Sigmoid colon (tissue), 7 donors: ENCODE data around the gene HHIPL2. TPM values are rescaled to one million over a fixed set of nuclear protein-coding genes. Genes with fewer than 3 reads are reported as not detected.

Experiments used
- DNase-seq: peaks from one replicate; pipeline ENCODE4 v3.0.0-alpha.2; 2019
- H3K27ac ChIP-seq, 4 donors: fragments of 200-600 bp; sonication (generic); one replicate each; pipeline ENCODE4 v1.5.1; 2016 to 2019; ENCODE audit warnings: mild to moderate bottlenecking in 1 of 4
- H3K27me3 ChIP-seq, 3 donors: fragments of 200-600 bp; sonication (generic); one replicate each; pipeline ENCODE4 v1.5.1; 2019; ENCODE audit warnings: mild to moderate bottlenecking in 1 of 3
- H3K36me3 ChIP-seq, 4 donors: fragments of 200-600 bp; sonication (generic); one replicate each; pipeline ENCODE4 v1.5.1; 2016 to 2019
- H3K4me1 ChIP-seq, 4 donors: fragments of 200-600 bp; sonication (generic); one replicate each; pipeline ENCODE4 v1.5.1; 2017 to 2019
- H3K4me3 ChIP-seq, 4 donors: fragments of 200-600 bp; sonication (generic); one replicate each; pipeline ENCODE4 v1.5.1; 2017 to 2019; ENCODE audit warnings: mild to moderate bottlenecking in 2 of 4, moderate library complexity in 1 of 4
- H3K9me3 ChIP-seq, 4 donors: fragments of 200-600 bp in 3 of 4; sonication (generic) in 3 of 4; one replicate each; pipeline versions ENCODE4 v1.5.1 to v1.6.1; 2013 to 2019
- EP300 ChIP-seq, 4 donors: sonication (generic); formaldehyde crosslinking; IDR thresholded peaks; one replicate each; pipeline ENCODE4 v1.6.1; 2017; ENCODE audit warnings: antibody characterized with exemption in 4 of 4
- POLR2A ChIP-seq, 2 donors: fragments of 450-650 bp; IDR thresholded peaks; one replicate each; pipeline ENCODE4 v1.6.1; 2016; ENCODE audit warnings: antibody characterized with exemption in 2 of 2, mild to moderate bottlenecking in 2 of 2, moderate library complexity in 2 of 2
- POLR2AphosphoS5 ChIP-seq, 4 donors: sonication (generic); formaldehyde crosslinking; IDR thresholded peaks; one replicate each; pipeline ENCODE4 v1.6.1; 2017; ENCODE audit warnings: antibody characterized with exemption in 4 of 4
- WGBS, 2 donors: extraction: QIAGEN DNeasy Blood & Tissue Kit; methylation state at CpG; one replicate each; pipeline ENCODE4 v1.1.7; 2013; 5-methylcytosine and 5-hydroxymethylcytosine counted together
- intact Hi-C: fragments of 100-400 bp; cut with DNase I; formaldehyde crosslinking; loops from one replicate; pipeline ENCODE4 v1.15.1; 2023
- polyA plus RNA-seq, 3 donors: library from polyadenylated mRNA; stranded (reverse); fragments of 200-250 nt; gene quantifications; one replicate each; pipeline ENCODE4 v1.2.3, GENCODE V29; 2013
- total RNA-seq, 4 donors: library from RNA; depleted of rRNA; stranded (reverse); fragments of >200 nt; gene quantifications; one replicate each; pipeline ENCODE4 v1.1.0, GENCODE V29; 2016
- TF ChIP-seq, protein P1 (sequence below), 4 experiments: fragments of 450-650 bp in 3 of 4; fragments of 200-600 bp in 1 of 4; IDR thresholded peaks; one replicate each; pipeline ENCODE4 v1.5.1; 2016 to 2019; ENCODE audit warnings: antibody characterized with exemption in 4 of 4, mild to moderate bottlenecking in 3 of 4, moderate library complexity in 2 of 4
- donor health status: healthy with polysubstance abuse.
- donor health status: Bipolar disorder and iron deficiency.
- donor health status: healthy.

The HHIPL2 gene
- total and polyA plus RNA-seq, 7 donors, result 0.13 TPM; not detected in 6

DNA sequence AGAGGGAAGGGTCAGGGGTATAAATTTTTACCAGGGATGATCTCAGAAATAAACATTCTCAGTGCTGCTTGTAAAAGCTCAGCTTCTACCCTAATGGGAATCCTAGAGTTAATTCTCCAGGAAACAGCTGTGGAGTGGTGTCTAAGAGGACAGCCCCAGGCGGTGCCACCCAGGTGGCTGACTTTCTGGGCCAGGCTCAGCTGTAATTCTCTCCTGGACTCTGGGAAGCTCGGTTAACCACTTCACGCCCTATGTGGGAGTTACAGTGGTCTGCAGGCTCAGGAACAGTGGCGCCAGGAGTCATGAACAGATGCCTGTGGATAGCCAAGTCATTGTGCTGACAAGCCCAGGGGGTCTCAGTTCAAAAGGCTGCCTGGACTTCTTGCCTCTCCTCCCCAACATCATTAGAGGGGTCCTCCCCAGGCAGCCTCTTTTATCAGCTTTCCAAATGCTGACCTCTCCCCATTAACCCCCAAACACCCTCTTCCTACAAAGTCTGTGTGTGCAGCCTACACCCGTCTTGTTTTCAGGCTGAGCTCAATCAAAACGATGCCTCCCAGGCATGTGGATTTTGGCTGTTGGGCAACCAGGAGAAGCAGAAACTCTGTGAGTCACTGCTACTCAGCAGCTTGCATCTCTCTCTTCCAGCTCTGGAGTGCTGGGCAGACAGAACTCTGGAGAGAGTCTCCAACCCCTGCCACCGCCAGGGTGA is 1.2 kb downstream of the HHIPL2 start:
- Histone ChIP-seq H3K9me3 (no peaks in the 10 kb centered on the region), H3K4me1 (no peaks in the 10 kb centered on the region), H3K36me3 (no peaks in the 10 kb centered on the region), H3K27ac (no peak overlapping the region), H3K4me3 (no peak overlapping the region), H3K27me3 (peaks cover 0 to 31% (median 7%) of the 10 kb centered on the region in 3 donors)
- no peak for DNase-seq
- WGBS, 2 donors, result 22 to 35% methylated on average over 7 of the region's 7 CpGs
- TF ChIP-seq, protein P1, sequence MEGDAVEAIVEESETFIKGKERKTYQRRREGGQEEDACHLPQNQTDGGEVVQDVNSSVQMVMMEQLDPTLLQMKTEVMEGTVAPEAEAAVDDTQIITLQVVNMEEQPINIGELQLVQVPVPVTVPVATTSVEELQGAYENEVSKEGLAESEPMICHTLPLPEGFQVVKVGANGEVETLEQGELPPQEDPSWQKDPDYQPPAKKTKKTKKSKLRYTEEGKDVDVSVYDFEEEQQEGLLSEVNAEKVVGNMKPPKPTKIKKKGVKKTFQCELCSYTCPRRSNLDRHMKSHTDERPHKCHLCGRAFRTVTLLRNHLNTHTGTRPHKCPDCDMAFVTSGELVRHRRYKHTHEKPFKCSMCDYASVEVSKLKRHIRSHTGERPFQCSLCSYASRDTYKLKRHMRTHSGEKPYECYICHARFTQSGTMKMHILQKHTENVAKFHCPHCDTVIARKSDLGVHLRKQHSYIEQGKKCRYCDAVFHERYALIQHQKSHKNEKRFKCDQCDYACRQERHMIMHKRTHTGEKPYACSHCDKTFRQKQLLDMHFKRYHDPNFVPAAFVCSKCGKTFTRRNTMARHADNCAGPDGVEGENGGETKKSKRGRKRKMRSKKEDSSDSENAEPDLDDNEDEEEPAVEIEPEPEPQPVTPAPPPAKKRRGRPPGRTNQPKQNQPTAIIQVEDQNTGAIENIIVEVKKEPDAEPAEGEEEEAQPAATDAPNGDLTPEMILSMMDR (IDR thresholded peaks at IDR 0.05), result no peak
- no peak for TF ChIP-seq POLR2AphosphoS5 (IDR thresholded peaks at IDR 0.05)
- TF ChIP-seq EP300 (IDR thresholded peaks at IDR 0.05), result no peak
- no peak for TF ChIP-seq POLR2A (IDR thresholded peaks at IDR 0.05)
- intact Hi-C loops, result no loop called here

DNA sequence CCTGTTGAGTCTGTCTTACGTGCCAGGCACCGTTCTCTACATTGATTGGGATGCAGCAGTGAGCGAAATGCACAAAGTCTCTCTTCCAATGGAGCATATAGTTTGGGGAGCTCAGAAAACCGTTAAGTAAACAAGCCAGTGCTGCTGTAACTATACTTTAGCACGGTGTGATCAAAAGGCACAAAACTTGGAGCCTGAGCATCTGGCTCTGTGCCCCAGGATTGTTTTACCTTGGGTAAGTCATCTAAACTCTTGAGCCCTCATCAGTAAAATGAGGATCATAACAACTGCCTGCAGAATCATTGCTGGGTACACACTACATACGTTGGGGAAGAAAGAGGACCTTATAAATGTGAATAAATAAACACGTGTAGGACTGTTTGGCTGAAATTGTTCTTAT is 1.8 kb downstream of the HHIPL2 start:
- Histone ChIP-seq H3K36me3 (no peaks in the 10 kb centered on the region), H3K4me1 (no peaks in the 10 kb centered on the region), H3K9me3 (no peaks in the 10 kb centered on the region), H3K4me3 (no peak overlapping the region), H3K27me3 (peaks cover 0 to 31% (median 7%) of the 10 kb centered on the region in 3 donors), H3K27ac (no peak overlapping the region)
- DNase-seq, result no peak
- intact Hi-C loops, result no loop called here
- TF ChIP-seq EP300 (IDR thresholded peaks at IDR 0.05), result no peak
- TF ChIP-seq POLR2AphosphoS5 (IDR thresholded peaks at IDR 0.05), result no peak
- TF ChIP-seq POLR2A (IDR thresholded peaks at IDR 0.05), result no peak
- TF ChIP-seq, protein P1 (IDR thresholded peaks at IDR 0.05), result no peak
- 45 to 60% methylated on average over 7 of the region's 7 CpGs for WGBS, 2 donors

DNA sequence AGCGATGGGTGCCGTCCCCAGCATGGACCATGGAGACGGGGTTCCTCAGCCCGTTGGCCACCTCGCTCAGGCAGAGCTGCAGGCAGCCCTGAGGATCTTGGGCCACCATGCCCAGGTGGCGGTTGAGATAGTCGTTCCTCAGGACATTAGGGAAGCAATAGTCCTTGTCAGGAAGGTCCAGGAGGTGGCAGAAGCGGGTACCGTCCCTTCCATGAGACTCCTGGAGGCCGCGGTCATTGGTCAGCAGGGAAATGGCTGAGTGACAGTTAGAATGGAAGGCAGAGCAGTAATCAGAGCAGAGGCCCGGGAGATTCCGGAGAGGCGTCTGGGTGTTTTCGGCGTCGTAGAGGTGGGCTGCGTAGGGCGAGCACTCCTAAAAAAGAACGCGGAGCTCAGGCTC is 4.1 kb downstream of the HHIPL2 start:
- peaks cover 0 to 31% (median 7%) of the 10 kb centered on the region in 3 donors for H3K27me3 ChIP-seq
- no peak overlapping the region for H3K27ac ChIP-seq
- no peaks in the 10 kb centered on the region for H3K4me1 ChIP-seq
- TF ChIP-seq, protein P1 (IDR thresholded peaks at IDR 0.05), result no peak
- TF ChIP-seq EP300 (IDR thresholded peaks at IDR 0.05) (no peak), POLR2A (IDR thresholded peaks at IDR 0.05) (no peak), POLR2AphosphoS5 (IDR thresholded peaks at IDR 0.05) (no peak)
- no peak for DNase-seq
- H3K36me3 ChIP-seq, result no peaks in the 10 kb centered on the region
- intact Hi-C loops, result no loop called here
- H3K4me3 ChIP-seq, result no peak overlapping the region
- no peaks in the 10 kb centered on the region for H3K9me3 ChIP-seq
- WGBS, 2 donors, result 89 to 90% methylated on average over 21 of the region's 21 CpGs

DNA sequence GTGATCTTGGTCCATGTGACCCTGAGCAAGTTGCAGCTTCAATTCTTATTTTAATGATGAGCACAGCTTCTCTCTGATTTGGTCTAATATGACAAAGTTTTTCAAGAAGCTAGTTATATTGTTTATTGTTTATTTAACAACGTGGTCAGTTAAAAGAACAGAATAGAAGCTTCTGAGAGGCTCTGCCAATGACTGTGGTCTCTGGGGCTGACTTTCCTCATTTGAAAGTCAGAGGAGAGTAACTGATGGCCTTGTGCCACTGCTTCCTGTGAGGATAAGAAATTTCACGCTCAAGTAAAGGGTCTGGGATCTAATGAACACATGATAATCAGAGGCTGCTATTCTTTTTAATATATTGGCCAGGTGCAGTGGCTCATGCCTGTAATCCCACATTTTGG is 7.3 kb downstream of the HHIPL2 start:
- H3K4me3 ChIP-seq, result no peak overlapping the region
- H3K4me1 ChIP-seq, result no peaks in the 10 kb centered on the region
- intact Hi-C loops, result no loop called here
- no peaks in the 10 kb centered on the region for H3K36me3 ChIP-seq
- H3K27me3 ChIP-seq, result peaks cover 0 to 22% (median 6%) of the 10 kb centered on the region in 3 donors
- no peak overlapping the region for H3K27ac ChIP-seq
- WGBS, 2 donors, result 44 to 65% methylated on average over 2 of the region's 2 CpGs
- no peak for TF ChIP-seq POLR2A (IDR thresholded peaks at IDR 0.05)
- no peak for TF ChIP-seq POLR2AphosphoS5 (IDR thresholded peaks at IDR 0.05)
- TF ChIP-seq, protein P1 (IDR thresholded peaks at IDR 0.05), result no peak
- no peak for TF ChIP-seq EP300 (IDR thresholded peaks at IDR 0.05)
- no peaks in the 10 kb centered on the region for H3K9me3 ChIP-seq
- no peak for DNase-seq
